ENCODE measurements around the gene ADARB2. TPM values are rescaled to one million over a fixed set of nuclear protein-coding genes. Genes with fewer than 3 reads are reported as not detected.

The ADARB2 gene
- total RNA-seq, 1 donor from 2014 or later, result 0.08 TPM

DNA sequence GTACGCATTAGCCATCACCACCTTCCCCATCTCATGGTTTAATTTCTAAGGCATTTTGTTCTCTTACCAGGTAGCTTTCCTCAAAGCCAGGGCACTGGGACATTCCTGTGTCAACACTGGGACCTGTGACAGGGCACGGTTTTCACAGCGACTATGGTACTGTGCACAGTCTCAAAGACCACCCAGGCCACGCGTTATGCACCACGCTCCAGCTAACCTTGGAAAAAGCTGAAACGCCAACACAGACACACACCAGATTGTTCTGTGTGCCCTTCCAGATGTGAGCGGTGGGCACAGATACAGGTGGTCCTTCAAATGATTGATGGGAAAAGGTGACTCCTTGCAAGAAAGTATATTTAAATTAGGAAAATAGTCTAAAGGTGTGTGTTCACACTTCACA lies 343.8 kb downstream of the ADARB2 start:
- Histone ChIP-seq H3K4me3 (ENCODE audit: low read depth, low read length) (no peak overlapping the region), H3K36me3 (ENCODE audit: control insufficient read depth, insufficient read depth, low read length) (no peaks in the 10 kb centered on the region), H3K27me3 (ENCODE audit: control insufficient read depth, insufficient read depth, low read length) (no peaks in the 10 kb centered on the region)
- DNase-seq (ENCODE audit: low read depth), result no peak
- TF ChIP-seq, protein P1, sequence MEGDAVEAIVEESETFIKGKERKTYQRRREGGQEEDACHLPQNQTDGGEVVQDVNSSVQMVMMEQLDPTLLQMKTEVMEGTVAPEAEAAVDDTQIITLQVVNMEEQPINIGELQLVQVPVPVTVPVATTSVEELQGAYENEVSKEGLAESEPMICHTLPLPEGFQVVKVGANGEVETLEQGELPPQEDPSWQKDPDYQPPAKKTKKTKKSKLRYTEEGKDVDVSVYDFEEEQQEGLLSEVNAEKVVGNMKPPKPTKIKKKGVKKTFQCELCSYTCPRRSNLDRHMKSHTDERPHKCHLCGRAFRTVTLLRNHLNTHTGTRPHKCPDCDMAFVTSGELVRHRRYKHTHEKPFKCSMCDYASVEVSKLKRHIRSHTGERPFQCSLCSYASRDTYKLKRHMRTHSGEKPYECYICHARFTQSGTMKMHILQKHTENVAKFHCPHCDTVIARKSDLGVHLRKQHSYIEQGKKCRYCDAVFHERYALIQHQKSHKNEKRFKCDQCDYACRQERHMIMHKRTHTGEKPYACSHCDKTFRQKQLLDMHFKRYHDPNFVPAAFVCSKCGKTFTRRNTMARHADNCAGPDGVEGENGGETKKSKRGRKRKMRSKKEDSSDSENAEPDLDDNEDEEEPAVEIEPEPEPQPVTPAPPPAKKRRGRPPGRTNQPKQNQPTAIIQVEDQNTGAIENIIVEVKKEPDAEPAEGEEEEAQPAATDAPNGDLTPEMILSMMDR (IDR thresholded peaks at IDR 0.05; ENCODE audit: insufficient read depth, low read length, poor library complexity, severe bottlenecking), result no peak

DNA sequence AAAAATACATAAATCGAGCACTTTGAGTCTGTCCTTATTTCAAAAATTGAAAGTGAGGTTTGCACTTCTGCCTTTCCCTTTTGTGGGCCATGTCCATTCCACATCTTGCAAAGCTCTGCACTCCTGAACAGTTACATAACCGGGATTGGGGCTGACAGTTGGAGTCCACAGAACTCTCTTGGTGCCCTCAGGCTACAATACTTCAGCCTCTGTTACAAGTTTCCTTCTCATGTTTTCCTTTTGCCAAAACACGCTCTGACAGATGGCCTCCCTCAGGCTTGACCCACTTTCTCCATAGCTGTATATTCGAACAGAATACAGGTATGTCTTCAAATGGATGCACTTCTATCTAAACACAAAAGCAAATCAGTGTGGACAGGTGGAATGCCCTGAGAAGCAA lies 345.2 kb downstream of the ADARB2 start:
- no peaks in the 10 kb centered on the region for H3K36me3 ChIP-seq (ENCODE audit: control insufficient read depth, insufficient read depth, low read length)
- DNase-seq (ENCODE audit: low read depth), result no peak
- TF ChIP-seq, protein P1 (IDR thresholded peaks at IDR 0.05; ENCODE audit: insufficient read depth, low read length, poor library complexity, severe bottlenecking), result no peak
- no peaks in the 10 kb centered on the region for H3K27me3 ChIP-seq (ENCODE audit: control insufficient read depth, insufficient read depth, low read length)
- H3K4me3 ChIP-seq (ENCODE audit: low read depth, low read length), result no peak overlapping the region

DNA sequence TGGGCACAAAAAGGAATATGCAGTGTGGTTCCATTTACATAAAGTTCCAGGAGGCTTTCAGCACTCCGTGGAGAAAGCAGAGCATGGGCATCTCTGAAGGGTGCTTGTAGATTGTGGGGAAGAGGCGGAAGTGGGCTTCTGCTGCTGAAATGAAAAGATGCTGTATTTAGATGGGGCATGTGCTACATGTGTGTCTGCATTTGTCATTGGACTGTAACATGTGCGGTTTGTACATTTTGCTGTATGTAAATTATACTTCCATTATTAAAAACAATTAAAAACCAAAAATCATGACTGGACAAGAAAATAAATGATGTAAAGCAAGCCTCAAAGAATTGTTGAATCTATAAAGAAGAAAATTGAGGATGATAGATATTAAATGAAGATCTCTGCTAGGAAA lies 347.1 kb downstream of the ADARB2 start:
- Histone ChIP-seq H3K36me3 (ENCODE audit: control insufficient read depth, insufficient read depth, low read length) (no peaks in the 10 kb centered on the region), H3K27me3 (ENCODE audit: control insufficient read depth, insufficient read depth, low read length) (no peaks in the 10 kb centered on the region), H3K4me3 (ENCODE audit: low read depth, low read length) (no peak overlapping the region)
- DNase-seq (ENCODE audit: low read depth), result no peak
- TF ChIP-seq, protein P1 (IDR thresholded peaks at IDR 0.05; ENCODE audit: insufficient read depth, low read length, poor library complexity, severe bottlenecking), result no peak

DNA sequence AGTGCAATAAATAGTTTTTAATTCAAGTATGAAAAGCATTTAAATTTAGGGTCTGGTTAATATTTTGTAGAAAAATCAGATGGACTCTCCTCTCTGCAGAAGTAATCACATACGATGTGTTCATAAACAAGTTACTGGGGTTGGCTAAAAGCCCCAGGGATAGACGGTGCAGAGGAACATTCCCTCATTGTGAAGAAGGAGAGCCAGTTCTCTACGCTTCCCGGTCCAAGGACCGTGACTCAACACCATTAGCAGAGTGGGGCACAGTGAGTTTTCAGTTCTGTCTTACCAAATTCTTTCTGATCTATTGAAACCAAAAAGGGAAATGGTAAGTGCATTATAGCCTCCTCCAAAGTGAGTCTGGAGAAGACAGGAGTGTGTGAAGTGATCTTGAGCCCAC lies 353.3 kb downstream of the ADARB2 start:
- TF ChIP-seq, protein P1 (IDR thresholded peaks at IDR 0.05; ENCODE audit: insufficient read depth, low read length, poor library complexity, severe bottlenecking), result no peak
- Histone ChIP-seq H3K36me3 (ENCODE audit: control insufficient read depth, insufficient read depth, low read length) (no peaks in the 10 kb centered on the region), H3K4me3 (ENCODE audit: low read depth, low read length) (no peak overlapping the region), H3K27me3 (ENCODE audit: control insufficient read depth, insufficient read depth, low read length) (peaks cover 3% of the 10 kb centered on the region)
- DNase-seq (ENCODE audit: low read depth), result no peak

DNA sequence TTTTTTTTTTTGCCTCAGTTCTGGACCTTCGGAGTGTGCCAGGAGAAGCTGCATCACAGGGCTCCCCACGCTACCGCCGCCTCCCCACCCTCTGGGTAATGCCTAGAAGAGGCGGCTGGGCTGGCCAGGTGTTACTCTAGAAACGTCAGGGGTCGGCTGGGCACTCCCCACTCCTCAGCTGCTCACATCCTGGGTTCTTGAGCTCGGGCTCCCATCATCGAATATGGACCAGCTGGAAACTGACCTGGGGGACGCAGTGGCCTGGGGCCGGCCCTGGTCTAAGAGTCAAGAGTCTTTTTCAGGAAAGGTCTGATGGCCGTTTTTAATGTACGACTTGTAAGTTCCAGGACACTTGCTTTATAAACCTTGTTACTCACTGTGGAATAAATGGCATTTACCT lies 354.6 kb downstream of the ADARB2 start:
- H3K36me3 ChIP-seq (ENCODE audit: control insufficient read depth, insufficient read depth, low read length), result no peaks in the 10 kb centered on the region
- peaks cover 3% of the 10 kb centered on the region for H3K27me3 ChIP-seq (ENCODE audit: control insufficient read depth, insufficient read depth, low read length)
- no peak overlapping the region for H3K4me3 ChIP-seq (ENCODE audit: low read depth, low read length)
- TF ChIP-seq, protein P1 (IDR thresholded peaks at IDR 0.05; ENCODE audit: insufficient read depth, low read length, poor library complexity, severe bottlenecking), result no peak
- DNase-seq (ENCODE audit: low read depth), result no peak

DNA sequence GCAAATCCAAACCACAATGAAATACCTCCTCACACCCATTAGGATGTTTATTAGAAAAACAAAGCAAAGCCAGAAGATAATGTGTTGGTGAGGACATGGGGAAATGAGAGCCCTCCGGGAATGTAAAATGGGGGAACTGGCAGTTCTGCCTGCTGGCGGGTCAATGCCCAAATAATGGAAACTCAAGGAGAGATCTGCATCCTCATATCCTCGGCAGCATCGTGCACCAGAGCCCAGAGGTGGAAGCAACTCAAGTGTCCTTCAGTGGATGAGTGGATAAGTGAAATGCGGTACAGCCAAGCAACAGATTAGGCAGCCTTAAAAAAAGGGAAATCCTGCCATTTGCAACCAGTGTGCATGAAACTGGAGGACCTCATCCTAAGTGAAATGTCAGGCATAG lies 356.0 kb downstream of the ADARB2 start:
- H3K4me3 ChIP-seq (ENCODE audit: low read depth, low read length), result no peak overlapping the region
- peaks cover 3% of the 10 kb centered on the region for H3K27me3 ChIP-seq (ENCODE audit: control insufficient read depth, insufficient read depth, low read length)
- H3K36me3 ChIP-seq (ENCODE audit: control insufficient read depth, insufficient read depth, low read length), result no peaks in the 10 kb centered on the region
- TF ChIP-seq, protein P1 (IDR thresholded peaks at IDR 0.05; ENCODE audit: insufficient read depth, low read length, poor library complexity, severe bottlenecking), result no peak
- no peak for DNase-seq (ENCODE audit: low read depth)

Measured in kidney epithelial cell (primary cell).